ENCODE data around the gene ACSL3. TPM values are rescaled to one million over a fixed set of nuclear protein-coding genes. Genes with fewer than 3 reads are reported as not detected.

Gene ACSL3
- total and polyA plus RNA-seq, 4 donors, result 22.2 to 154 (median 59.2) TPM

DNA sequence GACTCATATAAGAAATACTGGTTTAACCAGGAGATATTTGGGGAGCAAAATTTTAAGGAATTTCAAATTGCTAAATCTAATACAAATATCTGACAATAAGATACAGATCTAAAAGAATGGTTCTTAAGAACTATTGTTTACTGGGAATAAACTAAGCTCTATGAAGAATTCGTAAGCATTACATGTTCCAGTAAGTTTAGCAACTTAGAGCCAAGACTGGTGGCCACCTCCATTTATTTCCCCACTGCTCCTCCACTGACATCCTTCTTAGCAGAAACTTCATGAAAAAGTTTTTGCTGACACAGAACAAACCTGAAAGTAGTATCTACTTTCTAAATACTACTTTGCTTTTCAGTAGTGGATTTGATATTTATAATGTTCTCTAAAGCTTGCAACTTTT lies 83.0 kb downstream of the ACSL3 start:
- DNase-seq (peak in 1 of 3 donors; percentile 15), ATAC-seq (ENCODE audit: insufficient read depth, low FRiP score) (no peak)
- Histone ChIP-seq H3K27ac (ENCODE audit: low read depth in 1 of 2, low read length in 1 of 2) (no peak overlapping the region), H3K4me1 (ENCODE audit: control insufficient read depth in 5 of 5, insufficient read depth in 5 of 5, low read length in 5 of 5) (no peaks in the 10 kb centered on the region), H3K27me3 (ENCODE audit: control insufficient read depth in 3 of 3, insufficient read depth in 3 of 3, low read length in 2 of 3) (no peaks in the 10 kb centered on the region), H3K9me3 (ENCODE audit: control insufficient read depth in 4 of 4, insufficient read depth in 3 of 4, low read length in 3 of 4) (no peaks in the 10 kb centered on the region), H3K4me3 (no peak overlapping the region), H3K9ac (ENCODE audit: insufficient read depth in 1 of 2, low read length in 2 of 2) (no peak overlapping the region), H3K36me3 (ENCODE audit: control insufficient read depth in 4 of 4, insufficient read depth in 4 of 4, low read length in 4 of 4) (peaks cover 2 to 20% (median 15%) of the 10 kb centered on the region in 4 donors)
- 38 to 51% methylated on average over 1 of the region's 1 CpG for WGBS, 2 donors
- TF ChIP-seq, protein P1, sequence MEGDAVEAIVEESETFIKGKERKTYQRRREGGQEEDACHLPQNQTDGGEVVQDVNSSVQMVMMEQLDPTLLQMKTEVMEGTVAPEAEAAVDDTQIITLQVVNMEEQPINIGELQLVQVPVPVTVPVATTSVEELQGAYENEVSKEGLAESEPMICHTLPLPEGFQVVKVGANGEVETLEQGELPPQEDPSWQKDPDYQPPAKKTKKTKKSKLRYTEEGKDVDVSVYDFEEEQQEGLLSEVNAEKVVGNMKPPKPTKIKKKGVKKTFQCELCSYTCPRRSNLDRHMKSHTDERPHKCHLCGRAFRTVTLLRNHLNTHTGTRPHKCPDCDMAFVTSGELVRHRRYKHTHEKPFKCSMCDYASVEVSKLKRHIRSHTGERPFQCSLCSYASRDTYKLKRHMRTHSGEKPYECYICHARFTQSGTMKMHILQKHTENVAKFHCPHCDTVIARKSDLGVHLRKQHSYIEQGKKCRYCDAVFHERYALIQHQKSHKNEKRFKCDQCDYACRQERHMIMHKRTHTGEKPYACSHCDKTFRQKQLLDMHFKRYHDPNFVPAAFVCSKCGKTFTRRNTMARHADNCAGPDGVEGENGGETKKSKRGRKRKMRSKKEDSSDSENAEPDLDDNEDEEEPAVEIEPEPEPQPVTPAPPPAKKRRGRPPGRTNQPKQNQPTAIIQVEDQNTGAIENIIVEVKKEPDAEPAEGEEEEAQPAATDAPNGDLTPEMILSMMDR (IDR thresholded peaks at IDR 0.05; ENCODE audit: control extremely low read depth, extremely low read depth), result no peak

DNA sequence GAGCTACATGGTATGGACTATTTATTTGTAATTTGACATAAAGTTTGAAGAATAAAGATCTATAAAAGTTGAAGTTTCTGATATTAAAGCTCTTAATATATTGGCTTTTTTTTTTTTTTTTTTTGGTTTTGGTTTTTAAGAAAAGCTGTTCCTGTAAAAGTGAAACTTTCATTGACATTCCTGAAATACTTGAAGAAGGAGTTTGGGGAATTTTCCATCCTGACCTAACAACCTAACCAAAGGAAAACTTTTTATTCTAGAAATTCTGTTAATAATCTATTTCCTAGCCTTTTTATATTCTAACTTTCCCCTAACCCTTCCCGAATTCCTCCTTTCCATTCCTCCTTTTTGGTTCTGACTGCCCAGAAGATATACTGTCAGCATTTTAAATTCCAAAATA lies 83.7 kb downstream of the ACSL3 start:
- Histone ChIP-seq H3K27ac (ENCODE audit: low read depth in 1 of 2, low read length in 1 of 2) (no peak overlapping the region), H3K27me3 (ENCODE audit: control insufficient read depth in 3 of 3, insufficient read depth in 3 of 3, low read length in 2 of 3) (no peaks in the 10 kb centered on the region), H3K4me1 (ENCODE audit: control insufficient read depth in 5 of 5, insufficient read depth in 5 of 5, low read length in 5 of 5) (no peaks in the 10 kb centered on the region), H3K4me3 (no peak overlapping the region), H3K9me3 (ENCODE audit: control insufficient read depth in 4 of 4, insufficient read depth in 3 of 4, low read length in 3 of 4) (no peaks in the 10 kb centered on the region), H3K36me3 (ENCODE audit: control insufficient read depth in 4 of 4, insufficient read depth in 4 of 4, low read length in 4 of 4) (peaks cover 2 to 13% (median 9%) of the 10 kb centered on the region in 4 donors), H3K9ac (ENCODE audit: insufficient read depth in 1 of 2, low read length in 2 of 2) (no peak overlapping the region)
- TF ChIP-seq, protein P1 (IDR thresholded peaks at IDR 0.05; ENCODE audit: control extremely low read depth, extremely low read depth), result no peak
- WGBS, 2 donors, result 62 to 85% methylated on average over 1 of the region's 1 CpG
- DNase-seq (no peak), ATAC-seq (ENCODE audit: insufficient read depth, low FRiP score) (no peak)

DNA sequence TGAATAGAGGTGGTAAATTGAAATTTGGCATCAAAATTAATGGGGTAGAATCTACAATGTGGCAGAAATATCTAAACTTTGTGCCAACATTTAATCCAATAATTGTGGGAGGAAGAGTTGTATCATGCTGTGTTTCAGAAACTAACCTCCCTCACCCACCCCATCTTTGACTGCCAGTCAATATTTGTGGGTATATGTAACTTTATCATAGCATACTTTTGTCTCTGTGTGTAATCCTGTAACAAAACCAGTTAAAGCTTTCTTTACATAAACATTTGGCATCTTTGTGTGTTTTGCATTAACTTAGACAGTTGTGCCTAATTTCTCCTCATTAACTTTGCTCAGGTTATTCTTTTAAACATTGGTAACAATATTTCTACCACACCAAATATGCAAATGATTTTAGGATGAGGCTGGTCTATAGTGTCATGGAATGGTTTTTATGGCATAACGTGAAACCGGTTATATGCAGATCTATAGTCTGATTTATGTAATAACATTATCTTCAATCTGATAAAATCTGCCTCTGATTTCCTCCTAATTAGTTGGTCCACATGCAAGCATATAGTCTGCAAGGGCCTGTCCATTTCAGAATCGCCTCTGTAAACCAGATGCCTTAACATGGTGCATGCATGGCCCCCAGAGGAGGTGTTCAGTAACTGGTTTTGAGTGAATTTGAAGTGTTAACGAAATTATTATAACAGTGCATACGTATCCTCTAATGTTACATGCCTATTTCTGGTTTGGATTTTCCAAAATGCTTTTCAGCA lies 84.3 kb downstream of the ACSL3 start:
- Histone ChIP-seq H3K9me3 (ENCODE audit: control insufficient read depth in 4 of 4, insufficient read depth in 3 of 4, low read length in 3 of 4) (no peaks in the 10 kb centered on the region), H3K27me3 (ENCODE audit: control insufficient read depth in 3 of 3, insufficient read depth in 3 of 3, low read length in 2 of 3) (no peaks in the 10 kb centered on the region), H3K4me3 (no peak overlapping the region), H3K27ac (ENCODE audit: low read depth in 1 of 2, low read length in 1 of 2) (no peak overlapping the region), H3K4me1 (ENCODE audit: control insufficient read depth in 5 of 5, insufficient read depth in 5 of 5, low read length in 5 of 5) (no peaks in the 10 kb centered on the region), H3K9ac (ENCODE audit: insufficient read depth in 1 of 2, low read length in 2 of 2) (no peak overlapping the region), H3K36me3 (ENCODE audit: control insufficient read depth in 4 of 4, insufficient read depth in 4 of 4, low read length in 4 of 4) (peaks cover 2 to 13% (median 6%) of the 10 kb centered on the region in 4 donors)
- 93 to 94% methylated on average over 5 of the region's 5 CpGs for WGBS, 2 donors
- ATAC-seq (ENCODE audit: insufficient read depth, low FRiP score), result no peak
- TF ChIP-seq, protein P1 (IDR thresholded peaks at IDR 0.05; ENCODE audit: control extremely low read depth, extremely low read depth), result no peak
- DNase-seq, result no peak

Data from lung (tissue), 12 donors.